T-helper 17 cell (primary cell): ENCODE data around the gene PCGF3. TPM values are rescaled to one million over a fixed set of nuclear protein-coding genes. Genes with fewer than 3 reads are reported as not detected.
"Not testable (repeated sequence)": the region's sequence is repeated elsewhere in the genome, so short reads cannot be mapped to it uniquely, and the experiment has no call there.

Experiments used
- ATAC-seq: fragments of 150-1000 bp; cut with Tn5 transposase; 2 replicates; pipeline ENCODE4 v1.10.0; 2021; ENCODE audit warnings: mild to moderate bottlenecking, moderate library complexity
- DNase-seq, 3 donors: peaks; one replicate each; pipeline versions ENCODE4 v3.0.0 to v3.0.0-alpha.2; 2020 to 2021
- H3K9me3 ChIP-seq: one replicate; pipeline ENCODE4 v1.7.0; 2013; ENCODE audit warnings: low read length, mild to moderate bottlenecking; ENCODE audit not compliant: control insufficient read depth, poor library complexity, severe bottlenecking
- H3K27ac Mint-ChIP-seq: one replicate; pipeline ENCODE4 v1.8.0; 2022; ENCODE audit warnings: mild to moderate bottlenecking, moderate library complexity, mixed read lengths
- H3K27me3 Mint-ChIP-seq: one replicate; pipeline ENCODE4 v1.8.0; 2022; ENCODE audit warnings: mixed read lengths
- H3K36me3 Mint-ChIP-seq: one replicate; pipeline ENCODE4 v1.8.0; 2022; ENCODE audit warnings: low read depth, mixed read lengths
- H3K4me1 Mint-ChIP-seq: one replicate; pipeline ENCODE4 v1.8.0; 2022; ENCODE audit warnings: mild to moderate bottlenecking, mixed read lengths
- H3K4me3 Mint-ChIP-seq: one replicate; pipeline ENCODE4 v1.8.0; 2022; ENCODE audit warnings: mild to moderate bottlenecking, moderate library complexity, mixed read lengths
- total RNA-seq, 4 donors: library from RNA in 2 of 4; stranded (reverse) in 2 of 4; gene quantifications; one replicate each; pipeline ENCODE4 v1.2.3 and lab custom pipeline; 2022 to 2026

Gene PCGF3
- total RNA-seq, 2 donors from 2014 or later: 31.3 to 38.0 TPM

- ATAC-seq: no peak
Observed at GRCh38 chr4:689723-690122, 15.9 kb upstream of the PCGF3 start.

GRCh38 chr4:692771-693554, 12.7 kb upstream of the PCGF3 start:
- DNase-seq: no peak
- no peaks in the 10 kb centered on the region for H3K36me3 Mint-ChIP-seq
- ATAC-seq: no peak
- H3K9me3 ChIP-seq: no peaks in the 10 kb centered on the region
- H3K27me3 Mint-ChIP-seq: peaks cover 12% of the 10 kb centered on the region
- H3K4me3 Mint-ChIP-seq: no peak overlapping the region
- H3K4me1 Mint-ChIP-seq: no peaks in the 10 kb centered on the region
- H3K27ac Mint-ChIP-seq: no peak overlapping the region

More at GRCh38 chr4:689723-690122, 15.9 kb upstream of the PCGF3 start:
- Mint-ChIP-seq H3K4me1 (peaks cover 2% of the 10 kb centered on the region), H3K36me3 (no peaks in the 10 kb centered on the region), H3K4me3 (peak overlapping the region; percentile 2), H3K27ac (no peak overlapping the region), H3K27me3 (peaks cover 24% of the 10 kb centered on the region)
- DNase-seq: no peak
- no peaks in the 10 kb centered on the region for H3K9me3 ChIP-seq

- Mint-ChIP-seq H3K4me3 (peak overlapping the region; percentile 4), H3K27me3 (peaks cover 10% of the 10 kb centered on the region)
- H3K27ac Mint-ChIP-seq, DNase-seq, ATAC-seq, H3K9me3 ChIP-seq, H3K4me1 Mint-ChIP-seq, H3K36me3 Mint-ChIP-seq: not testable (repeated sequence)
Observed at GRCh38 chr4:694341-694940, 11.2 kb upstream of the PCGF3 start.

GRCh38 chr4:699816-700580, 5.6 kb upstream of the PCGF3 start:
- H3K4me1 Mint-ChIP-seq: peaks cover 5% of the 10 kb centered on the region
- H3K27me3 Mint-ChIP-seq: no peaks in the 10 kb centered on the region
- no peaks in the 10 kb centered on the region for H3K9me3 ChIP-seq
- H3K27ac Mint-ChIP-seq: peak overlapping the region; percentile 78
- no peaks in the 10 kb centered on the region for H3K36me3 Mint-ChIP-seq
- no peak for DNase-seq
- ATAC-seq: no peak
- H3K4me3 Mint-ChIP-seq: peak overlapping the region; percentile 55

- H3K27ac Mint-ChIP-seq: no peak overlapping the region
- no peaks in the 10 kb centered on the region for H3K9me3 ChIP-seq
- peaks cover 8% of the 10 kb centered on the region for H3K4me1 Mint-ChIP-seq
- ATAC-seq (no peak), DNase-seq (no peak)
- no peaks in the 10 kb centered on the region for H3K27me3 Mint-ChIP-seq
- H3K36me3 Mint-ChIP-seq: no peaks in the 10 kb centered on the region
- H3K4me3 Mint-ChIP-seq: peak overlapping the region; percentile 42
Observed at GRCh38 chr4:700587-701264, 4.9 kb upstream of the PCGF3 start.

GRCh38 chr4:702618-703048, 3.0 kb upstream of the PCGF3 start:
- Mint-ChIP-seq H3K27me3 (no peaks in the 10 kb centered on the region), H3K36me3 (no peaks in the 10 kb centered on the region), H3K4me1 (peaks cover 10% of the 10 kb centered on the region), H3K4me3 (no peak overlapping the region), H3K27ac (no peak overlapping the region)
- no peak for DNase-seq
- no peaks in the 10 kb centered on the region for H3K9me3 ChIP-seq
- no peak for ATAC-seq

GRCh38 chr4:703336-704197, 2.1 kb upstream of the PCGF3 start:
- no peaks in the 10 kb centered on the region for H3K36me3 Mint-ChIP-seq
- no peak for DNase-seq
- no peak overlapping the region for H3K27ac Mint-ChIP-seq
- peaks cover 11% of the 10 kb centered on the region for H3K4me1 Mint-ChIP-seq
- no peaks in the 10 kb centered on the region for H3K27me3 Mint-ChIP-seq
- H3K4me3 Mint-ChIP-seq: peak overlapping the region; percentile 12
- no peak for ATAC-seq
- H3K9me3 ChIP-seq: no peaks in the 10 kb centered on the region

- peak overlapping the region; percentile 90 for H3K4me3 Mint-ChIP-seq
- no peaks in the 10 kb centered on the region for H3K9me3 ChIP-seq
- H3K36me3 Mint-ChIP-seq: no peaks in the 10 kb centered on the region
- peak overlapping the region; percentile 2 for H3K27ac Mint-ChIP-seq
- ATAC-seq: no peak
- peaks cover 15% of the 10 kb centered on the region for H3K4me1 Mint-ChIP-seq
- no peaks in the 10 kb centered on the region for H3K27me3 Mint-ChIP-seq
- no peak for DNase-seq
Observed at GRCh38 chr4:704198-704891, 1.3 kb upstream of the PCGF3 start.

- H3K27me3 Mint-ChIP-seq: no peaks in the 10 kb centered on the region
- no peaks in the 10 kb centered on the region for H3K36me3 Mint-ChIP-seq
- H3K4me1 Mint-ChIP-seq: peaks cover 17% of the 10 kb centered on the region
- peak overlapping the region; percentile 41 for H3K27ac Mint-ChIP-seq
- DNase-seq (no peak), ATAC-seq (no peak)
- H3K4me3 Mint-ChIP-seq: peak overlapping the region; percentile 90
- no peaks in the 10 kb centered on the region for H3K9me3 ChIP-seq
Observed at GRCh38 chr4:704971-705277, 708 bp upstream of the PCGF3 start.

GRCh38 chr4:706083-706633, 526 bp downstream of the PCGF3 start:
- not testable (repeated sequence) for H3K9me3 ChIP-seq, H3K27me3 Mint-ChIP-seq, ATAC-seq, H3K4me3 Mint-ChIP-seq, H3K27ac Mint-ChIP-seq, DNase-seq, H3K36me3 Mint-ChIP-seq
- peaks cover 22% of the 10 kb centered on the region for H3K4me1 Mint-ChIP-seq

GRCh38 chr4:706834-707598, 1.4 kb downstream of the PCGF3 start:
- peak overlapping the region; percentile 21 for H3K4me3 Mint-ChIP-seq

More at GRCh38 chr4:706834-707598, 1.4 kb downstream of the PCGF3 start:
- no peak for ATAC-seq
- Mint-ChIP-seq H3K27ac (no peak overlapping the region), H3K4me1 (peaks cover 22% of the 10 kb centered on the region), H3K36me3 (no peaks in the 10 kb centered on the region), H3K27me3 (no peaks in the 10 kb centered on the region)
- H3K9me3 ChIP-seq: no peaks in the 10 kb centered on the region
- no peak for DNase-seq
